DND-41 (cell line): ENCODE data around the gene PRR5L.

ENCODE experiments used
- ATAC-seq: fragments of 200-7000 bp; cut with Tn5 transposase; 3 replicates; pipeline ENCODE4 v1.9.1; 2021; ENCODE audit warnings: low read depth; ENCODE audit not compliant: insufficient read depth
- DNase-seq: peaks from one replicate; pipeline ENCODE4 v3.0.0-alpha.2; 2020
- H2AFZ ChIP-seq: 2 replicates; pipeline ENCODE4 v1.6.0; 2012; ENCODE audit warnings: low read depth, low read length
- H3K27ac ChIP-seq: 2 replicates; pipeline ENCODE4 v1.5.1; 2012; ENCODE audit warnings: low read length, inconsistent platforms
- H3K27me3 ChIP-seq: fragments of 200-600 bp; sonication (generic); 2 replicates; pipeline ENCODE4 v1.6.0; 2012; ENCODE audit warnings: low read length, mild to moderate bottlenecking, inconsistent platforms; ENCODE audit not compliant: insufficient read depth, poor library complexity
- H3K36me3 ChIP-seq: 2 replicates; pipeline ENCODE4 v1.5.1; 2012; ENCODE audit warnings: low read length, inconsistent platforms; ENCODE audit not compliant: insufficient read depth
- H3K4me1 ChIP-seq: 2 replicates; pipeline ENCODE4 v1.5.1; 2012; ENCODE audit warnings: mild to moderate bottlenecking, low read length; ENCODE audit not compliant: insufficient read depth
- H3K4me2 ChIP-seq: 2 replicates; pipeline ENCODE4 v1.6.0; 2012; ENCODE audit warnings: mild to moderate bottlenecking, moderate library complexity, low read length, inconsistent platforms; ENCODE audit not compliant: insufficient read depth
- H3K4me3 ChIP-seq, 2 experiments: fragments of 200-600 bp in 1 of 2; shearing (Covaris generic) in 1 of 2; 2 replicates each; pipeline ENCODE4 v1.5.1; 2012 to 2016; ENCODE audit warnings: inconsistent platforms in 2 of 2, low read length in 2 of 2, mild to moderate bottlenecking in 2 of 2, low read depth in 1 of 2, moderate library complexity in 1 of 2
- H3K79me2 ChIP-seq: 2 replicates; pipeline ENCODE4 v1.6.0; 2012; ENCODE audit warnings: low read length, inconsistent platforms; ENCODE audit not compliant: insufficient read depth
- H3K9ac ChIP-seq: 2 replicates; pipeline ENCODE4 v1.6.0; 2012; ENCODE audit warnings: low read depth, mild to moderate bottlenecking, inconsistent platforms, low read length, moderate library complexity
- H3K9me3 ChIP-seq: 2 replicates; pipeline ENCODE4 v1.5.1; 2012; ENCODE audit warnings: low read length, moderate library complexity, mild to moderate bottlenecking, inconsistent platforms; ENCODE audit not compliant: insufficient read depth, severe bottlenecking
- H4K20me1 ChIP-seq: 2 replicates; pipeline ENCODE4 v1.6.0; 2012; ENCODE audit warnings: low read length; ENCODE audit not compliant: insufficient read depth
- EZH2 ChIP-seq: IDR thresholded peaks from 3 replicates; pipeline ENCODE4 v1.6.1; 2012; ENCODE audit warnings: borderline replicate concordance, low read depth, mild to moderate bottlenecking, moderate library complexity, low read length, inconsistent platforms; ENCODE audit not compliant: severe bottlenecking
- TF ChIP-seq, protein P1 (sequence below): IDR thresholded peaks from 2 replicates; pipeline ENCODE4 v1.5.1; 2012; ENCODE audit warnings: borderline replicate concordance, low read length, moderate library complexity, mild to moderate bottlenecking; ENCODE audit not compliant: poor library complexity, severe bottlenecking; ENCODE audit errors: extremely low read depth

The PRR5L gene

DNA sequence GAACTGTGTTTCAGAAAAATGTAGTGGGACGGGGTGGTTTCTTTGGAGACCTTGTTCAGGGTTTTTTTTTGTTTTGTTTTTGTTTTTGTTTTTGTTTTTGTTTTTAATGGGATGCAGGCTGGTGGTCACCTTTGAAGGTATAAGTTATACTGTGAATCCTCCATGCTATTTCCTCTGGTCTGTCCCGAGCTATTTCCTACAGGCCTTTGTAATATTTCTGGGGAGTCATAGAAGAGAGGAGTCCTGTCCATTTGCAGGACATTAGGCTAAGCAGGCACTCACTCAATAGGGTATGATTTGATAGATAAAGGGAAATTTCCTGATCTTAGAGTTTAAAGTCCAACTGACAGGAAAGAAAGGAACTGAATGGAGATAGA is 136.0 kb downstream of the PRR5L start:
- no peak overlapping the region for H3K9ac ChIP-seq
- H3K4me1 ChIP-seq: no peaks in the 10 kb centered on the region
- no peak for DNase-seq
- no peak overlapping the region for H3K4me3 ChIP-seq
- H3K4me2 ChIP-seq: no peak overlapping the region
- peaks cover 34% of the 10 kb centered on the region for H3K27me3 ChIP-seq
- H3K9me3 ChIP-seq: no peaks in the 10 kb centered on the region
- no peak overlapping the region for H2AFZ ChIP-seq
- no peaks in the 10 kb centered on the region for H3K36me3 ChIP-seq
- H4K20me1 ChIP-seq: no peaks in the 10 kb centered on the region
- no peaks in the 10 kb centered on the region for H3K79me2 ChIP-seq
- no peak overlapping the region for H3K27ac ChIP-seq
- ATAC-seq: no peak
- TF ChIP-seq, protein P1, sequence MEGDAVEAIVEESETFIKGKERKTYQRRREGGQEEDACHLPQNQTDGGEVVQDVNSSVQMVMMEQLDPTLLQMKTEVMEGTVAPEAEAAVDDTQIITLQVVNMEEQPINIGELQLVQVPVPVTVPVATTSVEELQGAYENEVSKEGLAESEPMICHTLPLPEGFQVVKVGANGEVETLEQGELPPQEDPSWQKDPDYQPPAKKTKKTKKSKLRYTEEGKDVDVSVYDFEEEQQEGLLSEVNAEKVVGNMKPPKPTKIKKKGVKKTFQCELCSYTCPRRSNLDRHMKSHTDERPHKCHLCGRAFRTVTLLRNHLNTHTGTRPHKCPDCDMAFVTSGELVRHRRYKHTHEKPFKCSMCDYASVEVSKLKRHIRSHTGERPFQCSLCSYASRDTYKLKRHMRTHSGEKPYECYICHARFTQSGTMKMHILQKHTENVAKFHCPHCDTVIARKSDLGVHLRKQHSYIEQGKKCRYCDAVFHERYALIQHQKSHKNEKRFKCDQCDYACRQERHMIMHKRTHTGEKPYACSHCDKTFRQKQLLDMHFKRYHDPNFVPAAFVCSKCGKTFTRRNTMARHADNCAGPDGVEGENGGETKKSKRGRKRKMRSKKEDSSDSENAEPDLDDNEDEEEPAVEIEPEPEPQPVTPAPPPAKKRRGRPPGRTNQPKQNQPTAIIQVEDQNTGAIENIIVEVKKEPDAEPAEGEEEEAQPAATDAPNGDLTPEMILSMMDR: no peak
- no peak for TF ChIP-seq EZH2

DNA sequence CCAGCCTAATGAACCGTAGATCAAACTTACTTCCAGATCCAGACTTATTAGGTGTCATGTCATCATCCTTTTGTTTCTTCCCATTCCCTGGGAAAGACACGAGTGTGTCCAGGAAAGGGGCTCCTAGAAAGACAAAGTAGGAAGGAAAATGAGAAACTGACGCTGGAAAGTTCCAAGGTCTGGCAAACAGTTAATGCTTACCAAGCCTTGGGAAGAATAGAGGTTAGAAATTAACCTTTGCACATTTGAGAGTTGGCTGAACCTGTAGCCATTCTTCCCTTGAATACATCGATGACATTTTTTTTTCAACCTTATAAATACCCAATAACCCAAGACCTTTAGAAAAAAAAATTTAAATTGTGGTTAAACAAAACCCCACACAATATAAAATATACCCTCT is 136.7 kb downstream of the PRR5L start:
- Histone ChIP-seq H3K4me3 (no peak overlapping the region), H3K27me3 (peaks cover 37% of the 10 kb centered on the region), H3K27ac (no peak overlapping the region), H3K4me1 (no peaks in the 10 kb centered on the region), H3K9ac (no peak overlapping the region), H3K79me2 (no peaks in the 10 kb centered on the region), H2AFZ (no peak overlapping the region), H3K4me2 (no peak overlapping the region), H4K20me1 (no peaks in the 10 kb centered on the region), H3K9me3 (no peaks in the 10 kb centered on the region), H3K36me3 (no peaks in the 10 kb centered on the region)
- DNase-seq: no peak
- ATAC-seq: no peak
- TF ChIP-seq EZH2: no peak
- TF ChIP-seq, protein P1: no peak

DNA sequence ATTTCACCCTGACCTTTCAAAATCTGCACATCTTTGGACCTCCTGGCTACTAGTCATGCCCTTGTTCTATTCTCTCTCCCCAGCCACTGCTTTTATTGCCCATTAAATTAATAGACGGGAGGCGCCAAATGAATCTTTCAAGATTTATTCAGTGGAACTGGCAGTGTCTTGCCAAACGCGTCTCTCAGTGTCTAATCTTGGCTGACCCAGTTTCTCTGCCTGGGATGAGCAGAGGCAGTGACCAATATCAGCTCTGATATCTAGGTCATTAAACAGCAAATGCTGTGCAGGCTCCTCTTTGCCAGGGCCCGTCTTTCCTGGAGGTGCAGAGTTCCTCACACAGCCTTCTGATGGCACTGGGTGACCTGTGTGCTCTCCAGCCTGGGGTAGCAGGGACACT is 140.0 kb downstream of the PRR5L start:
- Histone ChIP-seq H3K4me1 (no peaks in the 10 kb centered on the region), H3K27me3 (peaks cover 39% of the 10 kb centered on the region), H3K9ac (no peak overlapping the region), H2AFZ (no peak overlapping the region), H3K4me3 (no peak overlapping the region), H4K20me1 (no peaks in the 10 kb centered on the region), H3K9me3 (no peaks in the 10 kb centered on the region), H3K4me2 (no peak overlapping the region), H3K27ac (no peak overlapping the region), H3K36me3 (no peaks in the 10 kb centered on the region), H3K79me2 (no peaks in the 10 kb centered on the region)
- DNase-seq: no peak
- ATAC-seq: no peak
- TF ChIP-seq, protein P1: no peak
- TF ChIP-seq EZH2: no peak

DNA sequence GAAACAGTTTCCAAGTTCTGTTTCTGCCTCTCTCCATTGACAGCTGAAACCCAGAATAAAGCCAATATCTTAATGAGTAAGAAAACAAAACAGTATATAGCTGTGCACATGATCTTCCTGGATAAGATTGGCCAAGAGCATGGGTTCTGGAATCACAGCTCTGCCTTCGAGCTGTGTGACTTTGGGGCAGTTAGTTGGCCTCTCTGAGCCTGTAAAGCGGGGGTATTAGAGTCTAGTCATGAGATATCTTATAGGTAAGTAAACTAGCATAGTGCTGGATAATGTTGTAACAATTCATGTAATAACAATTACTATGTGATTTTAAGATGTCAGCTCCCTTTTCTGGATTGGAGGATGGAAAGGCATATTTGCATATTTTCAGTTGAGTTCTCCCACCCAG is 140.5 kb downstream of the PRR5L start:
- no peaks in the 10 kb centered on the region for H3K36me3 ChIP-seq
- H3K4me1 ChIP-seq: no peaks in the 10 kb centered on the region
- H4K20me1 ChIP-seq: no peaks in the 10 kb centered on the region
- DNase-seq (no peak), ATAC-seq (no peak)
- no peak overlapping the region for H3K4me2 ChIP-seq
- no peak for TF ChIP-seq EZH2
- TF ChIP-seq, protein P1: no peak
- no peak overlapping the region for H2AFZ ChIP-seq
- peaks cover 36% of the 10 kb centered on the region for H3K27me3 ChIP-seq
- no peaks in the 10 kb centered on the region for H3K79me2 ChIP-seq
- no peaks in the 10 kb centered on the region for H3K9me3 ChIP-seq
- H3K9ac ChIP-seq: no peak overlapping the region
- H3K4me3 ChIP-seq: no peak overlapping the region
- H3K27ac ChIP-seq: no peak overlapping the region
